Measurements from ENCODE around the gene UNC13B.

The UNC13B gene

DNA sequence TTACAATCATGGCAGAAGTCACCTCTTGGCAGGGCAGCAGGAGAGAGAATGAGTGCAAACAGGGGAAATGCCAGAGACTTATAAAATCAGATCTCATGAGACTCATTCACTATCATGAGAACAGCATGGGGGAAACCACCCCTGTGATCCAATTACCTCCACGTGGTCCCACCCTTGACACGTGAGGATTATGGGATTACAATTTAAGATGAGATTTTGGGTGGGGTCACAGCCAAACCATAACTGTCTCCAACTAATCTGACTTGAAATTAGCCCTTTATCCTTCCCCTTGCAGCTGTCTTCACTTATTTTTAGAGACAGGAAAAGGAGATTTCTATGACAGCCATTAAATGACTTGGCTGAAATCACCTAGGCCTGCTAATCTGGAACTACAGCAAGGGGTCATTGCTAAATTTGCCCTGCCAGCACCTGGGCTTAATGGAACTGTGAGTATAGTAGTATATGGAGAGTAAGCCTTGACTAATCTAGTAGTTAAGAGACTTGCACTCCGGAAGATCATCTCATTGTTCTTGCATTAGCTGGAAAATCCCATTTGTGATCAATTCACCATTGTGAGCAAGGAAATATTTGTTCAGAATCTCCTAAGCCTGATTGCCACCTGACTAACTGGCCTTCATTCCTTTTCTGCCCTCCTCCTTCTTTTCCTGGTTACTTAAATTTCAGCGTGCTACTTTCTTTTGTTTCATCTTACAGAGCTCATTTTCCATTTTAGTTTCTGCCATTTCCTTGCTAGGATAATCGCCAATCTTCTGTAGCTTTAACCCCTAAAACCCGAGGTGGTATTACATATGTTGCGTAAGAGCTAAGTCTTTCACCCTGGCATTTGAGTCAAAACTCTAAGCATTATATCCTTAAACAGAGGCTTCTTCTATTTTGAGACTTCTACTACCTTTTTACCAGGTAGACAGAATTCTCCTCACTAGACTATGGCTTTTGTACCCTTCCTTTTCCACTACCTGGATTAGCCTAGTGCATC, 262.8 kb downstream of the UNC13B start:
- TF ChIP-seq, protein P1, sequence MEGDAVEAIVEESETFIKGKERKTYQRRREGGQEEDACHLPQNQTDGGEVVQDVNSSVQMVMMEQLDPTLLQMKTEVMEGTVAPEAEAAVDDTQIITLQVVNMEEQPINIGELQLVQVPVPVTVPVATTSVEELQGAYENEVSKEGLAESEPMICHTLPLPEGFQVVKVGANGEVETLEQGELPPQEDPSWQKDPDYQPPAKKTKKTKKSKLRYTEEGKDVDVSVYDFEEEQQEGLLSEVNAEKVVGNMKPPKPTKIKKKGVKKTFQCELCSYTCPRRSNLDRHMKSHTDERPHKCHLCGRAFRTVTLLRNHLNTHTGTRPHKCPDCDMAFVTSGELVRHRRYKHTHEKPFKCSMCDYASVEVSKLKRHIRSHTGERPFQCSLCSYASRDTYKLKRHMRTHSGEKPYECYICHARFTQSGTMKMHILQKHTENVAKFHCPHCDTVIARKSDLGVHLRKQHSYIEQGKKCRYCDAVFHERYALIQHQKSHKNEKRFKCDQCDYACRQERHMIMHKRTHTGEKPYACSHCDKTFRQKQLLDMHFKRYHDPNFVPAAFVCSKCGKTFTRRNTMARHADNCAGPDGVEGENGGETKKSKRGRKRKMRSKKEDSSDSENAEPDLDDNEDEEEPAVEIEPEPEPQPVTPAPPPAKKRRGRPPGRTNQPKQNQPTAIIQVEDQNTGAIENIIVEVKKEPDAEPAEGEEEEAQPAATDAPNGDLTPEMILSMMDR (conservative IDR thresholded peaks at IDR 0.05) = no peak
- H3K27ac ChIP-seq = no peak overlapping the region

DNA sequence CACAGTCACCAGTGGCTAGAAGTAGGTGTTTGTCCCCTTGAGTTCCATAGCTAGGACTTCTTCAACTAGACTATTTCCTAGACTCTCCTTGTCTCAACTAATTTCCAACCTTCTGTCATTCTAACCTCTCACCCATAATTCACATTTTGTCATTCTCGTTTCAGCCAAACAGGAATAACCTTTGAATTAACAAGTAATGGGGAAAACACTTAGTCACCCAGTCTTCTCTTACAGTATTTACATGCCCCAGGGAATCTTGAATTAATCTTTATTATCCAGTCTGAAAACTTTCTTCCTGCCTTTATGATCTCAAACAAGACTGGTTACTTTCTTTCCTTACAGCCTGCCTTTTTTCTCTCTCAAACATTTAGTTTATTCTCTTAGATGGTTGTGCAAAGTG, 264.8 kb downstream of the UNC13B start:
- TF ChIP-seq, protein P1 (conservative IDR thresholded peaks at IDR 0.05) = no peak
- no peak overlapping the region for H3K27ac ChIP-seq

DNA sequence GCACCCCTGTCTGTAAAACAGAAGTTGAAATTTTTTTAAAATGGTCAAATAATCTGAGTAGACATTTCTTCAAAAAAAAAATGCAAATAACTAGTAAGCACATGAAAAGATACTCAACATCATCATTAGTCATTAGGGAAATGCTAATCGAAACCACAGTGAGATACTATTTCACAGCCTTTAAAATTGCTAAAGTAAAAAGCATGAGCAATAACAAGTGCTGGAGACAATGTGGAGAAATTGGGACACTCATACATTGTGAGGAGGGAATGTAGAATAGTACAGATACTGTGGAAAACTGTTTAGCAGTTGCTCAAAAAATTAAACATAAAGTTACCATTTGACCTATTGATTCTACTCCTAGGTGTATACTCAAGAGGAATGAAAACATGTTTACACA, 269.7 kb downstream of the UNC13B start:
- TF ChIP-seq, protein P1 (conservative IDR thresholded peaks at IDR 0.05) = no peak
- no peak overlapping the region for H3K27ac ChIP-seq

DNA sequence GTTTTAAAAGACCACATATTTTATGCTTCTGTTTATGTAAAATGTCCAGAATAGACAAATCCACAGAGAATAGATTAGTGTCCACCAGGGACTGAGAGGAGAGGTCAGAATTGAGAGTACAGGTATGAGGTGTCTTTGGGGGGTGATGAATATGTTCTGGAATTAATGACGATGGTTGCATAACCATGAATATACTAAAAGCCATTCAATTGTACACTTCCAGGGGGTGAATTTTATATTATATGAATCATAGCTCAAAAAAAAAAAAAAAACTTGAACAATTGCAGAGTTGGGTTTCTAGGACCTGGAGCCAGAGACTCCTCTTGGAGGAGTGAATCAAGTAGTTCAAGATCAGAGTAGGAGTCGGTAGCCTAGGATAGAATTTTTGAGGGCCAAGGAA, 270.3 kb downstream of the UNC13B start:
- TF ChIP-seq, protein P1 (conservative IDR thresholded peaks at IDR 0.05) = no peak
- H3K27ac ChIP-seq = no peak overlapping the region

DNA sequence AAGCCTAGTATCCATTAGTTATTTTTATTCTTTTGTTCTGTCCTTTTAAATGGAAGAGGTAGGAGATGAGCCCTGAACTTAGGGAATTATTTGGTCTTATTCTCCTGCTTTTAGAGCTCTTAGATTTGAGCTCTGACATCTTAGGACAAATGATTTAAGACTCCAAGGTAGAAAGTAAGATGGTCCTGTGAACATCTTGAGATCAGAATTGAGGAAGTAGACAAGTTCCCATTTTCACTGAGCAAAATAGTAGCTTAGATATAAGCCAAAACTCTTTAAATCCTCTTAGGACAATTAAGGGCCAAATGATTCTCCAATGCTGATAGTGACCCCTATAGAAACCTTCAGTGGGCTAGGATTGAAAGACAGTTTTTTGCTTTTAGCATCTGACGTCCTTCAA, 275.1 kb downstream of the UNC13B start:
- TF ChIP-seq, protein P1 (conservative IDR thresholded peaks at IDR 0.05) = no peak

DNA sequence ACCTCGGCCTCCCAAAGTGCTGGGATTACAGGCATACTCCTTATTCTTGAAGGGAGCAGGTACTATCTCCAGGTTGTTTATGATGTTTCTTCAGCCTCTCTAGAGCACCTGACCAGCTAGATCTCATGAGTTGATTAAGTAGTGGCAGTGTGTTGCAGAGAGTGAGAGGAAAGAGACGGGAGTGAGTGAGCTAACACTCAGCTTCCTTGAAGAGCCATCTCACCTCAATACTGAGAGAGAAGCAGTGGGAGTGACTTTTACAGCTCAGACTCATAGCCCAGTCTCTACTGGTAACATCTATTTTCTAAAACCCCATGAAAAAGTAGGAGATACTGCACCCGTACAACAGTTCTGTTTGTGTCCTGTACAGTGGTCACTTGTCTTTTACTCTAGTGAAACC, 284.2 kb downstream of the UNC13B start:
- TF ChIP-seq, protein P1 (conservative IDR thresholded peaks at IDR 0.05) = no peak
- no peak overlapping the region for H3K27ac ChIP-seq

More for the DNA sequence above, 275.1 kb downstream of the UNC13B start:
- no peak overlapping the region for H3K27ac ChIP-seq

DNA sequence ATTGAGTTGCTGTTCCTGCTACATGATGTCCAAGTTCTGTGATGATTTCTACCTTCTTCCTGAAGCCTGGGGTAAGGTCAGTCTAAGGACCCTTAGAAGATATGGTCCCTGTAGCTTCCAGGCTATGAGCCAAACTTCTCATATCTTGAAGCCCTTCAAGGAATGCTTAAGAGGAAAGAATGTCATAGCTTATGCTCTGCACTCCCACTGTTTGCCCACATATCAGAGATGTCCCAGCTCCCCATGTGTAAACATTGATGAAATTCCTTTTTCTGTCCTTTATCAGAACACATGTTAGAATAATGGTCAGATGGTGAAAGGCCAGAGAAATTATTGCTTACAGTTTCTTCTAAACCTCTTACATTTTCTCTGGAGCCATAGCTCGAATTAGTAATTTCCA, 286.7 kb downstream of the UNC13B start:
- H3K27ac ChIP-seq = no peak overlapping the region
- TF ChIP-seq, protein P1 (conservative IDR thresholded peaks at IDR 0.05) = no peak
